ENCODE results near the gene GCNT2.

DNA sequence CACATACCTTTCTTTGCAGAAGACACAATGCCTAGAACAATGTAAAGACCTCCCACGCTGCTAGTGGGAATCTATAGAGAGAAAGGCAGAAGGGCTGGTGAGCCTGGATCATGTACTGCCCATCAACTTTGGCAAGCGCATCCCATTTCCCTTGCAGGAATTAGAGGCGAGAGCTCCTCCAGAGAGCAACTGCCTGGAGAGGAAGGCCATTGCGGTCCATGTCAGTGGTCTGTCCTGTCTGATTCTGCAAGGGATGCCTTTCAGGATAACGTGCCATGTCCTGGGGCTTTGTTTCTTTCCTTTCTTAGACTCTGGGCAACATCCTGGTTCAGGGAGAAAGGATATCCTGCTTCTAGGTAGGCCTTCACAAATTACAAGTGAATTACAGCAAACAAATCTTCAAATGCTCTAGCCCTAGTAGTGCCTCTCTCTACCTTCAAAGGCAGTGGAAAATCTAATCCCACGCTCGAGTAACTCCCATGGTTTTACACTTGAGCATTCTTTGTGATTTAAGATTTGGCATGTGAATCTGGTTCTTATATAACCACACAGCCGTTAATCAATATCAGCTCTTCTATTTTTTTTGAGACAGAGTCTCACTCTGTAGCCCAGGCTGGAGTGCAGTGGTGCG is 38.5 kb downstream of the GCNT2 start:
- TF ChIP-seq, protein P1, sequence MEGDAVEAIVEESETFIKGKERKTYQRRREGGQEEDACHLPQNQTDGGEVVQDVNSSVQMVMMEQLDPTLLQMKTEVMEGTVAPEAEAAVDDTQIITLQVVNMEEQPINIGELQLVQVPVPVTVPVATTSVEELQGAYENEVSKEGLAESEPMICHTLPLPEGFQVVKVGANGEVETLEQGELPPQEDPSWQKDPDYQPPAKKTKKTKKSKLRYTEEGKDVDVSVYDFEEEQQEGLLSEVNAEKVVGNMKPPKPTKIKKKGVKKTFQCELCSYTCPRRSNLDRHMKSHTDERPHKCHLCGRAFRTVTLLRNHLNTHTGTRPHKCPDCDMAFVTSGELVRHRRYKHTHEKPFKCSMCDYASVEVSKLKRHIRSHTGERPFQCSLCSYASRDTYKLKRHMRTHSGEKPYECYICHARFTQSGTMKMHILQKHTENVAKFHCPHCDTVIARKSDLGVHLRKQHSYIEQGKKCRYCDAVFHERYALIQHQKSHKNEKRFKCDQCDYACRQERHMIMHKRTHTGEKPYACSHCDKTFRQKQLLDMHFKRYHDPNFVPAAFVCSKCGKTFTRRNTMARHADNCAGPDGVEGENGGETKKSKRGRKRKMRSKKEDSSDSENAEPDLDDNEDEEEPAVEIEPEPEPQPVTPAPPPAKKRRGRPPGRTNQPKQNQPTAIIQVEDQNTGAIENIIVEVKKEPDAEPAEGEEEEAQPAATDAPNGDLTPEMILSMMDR (IDR thresholded peaks at IDR 0.05; ENCODE audit: low read depth, low read length) = no peak
- no peak for TF ChIP-seq POLR2A (IDR thresholded peaks at IDR 0.05; ENCODE audit: extremely low read depth, insufficient read length)
